ENCODE measurements around the gene AZU1. TPM values are rescaled to one million over a fixed set of nuclear protein-coding genes. Genes with fewer than 3 reads are reported as not detected.
"Not testable (repeated sequence)": the region's sequence is repeated elsewhere in the genome, so short reads cannot be mapped to it uniquely, and the experiment has no call there.

Gene AZU1
- total RNA-seq, 1 donor from 2014 or later, result not detected

GRCh38 chr19:852136-853013 lies 24.7 kb downstream of the AZU1 start, which contains the start of gene ELANE:
Gene ELANE, plus strand, starts transcription at chr19:852303. Its CDS starts 26 bp downstream, at chr19:852329.
- no peak for DNase-seq (ENCODE audit: low spot score in 2 of 2)
- H3K27ac ChIP-seq, result no peak within 1 kb of the TSS
- H3K4me1 ChIP-seq, result peaks cover 0 to 5% of the 10 kb centered on the region in 2 donors
- H3K4me3 ChIP-seq, result no peak within 1 kb of the TSS
- peaks cover 20% of the 10 kb centered on the region for H3K27me3 ChIP-seq
- TF ChIP-seq CTCF (IDR thresholded peaks at IDR 0.05), result no peak
- H3K36me3 ChIP-seq, result no peaks in the 10 kb centered on the region
- H3K9me3 ChIP-seq, result no peaks in the 10 kb centered on the region
- intact Hi-C loops (cut with DNase I), result no loop called here

- Histone ChIP-seq H3K27me3 (peaks cover 15% of the 10 kb centered on the region), H3K4me1 (peaks cover 0 to 5% of the 10 kb centered on the region in 2 donors), H3K9me3 (no peaks in the 10 kb centered on the region), H3K4me3 (no peak overlapping the region), H3K36me3 (no peaks in the 10 kb centered on the region), H3K27ac (no peak overlapping the region)
- TF ChIP-seq CTCF (IDR thresholded peaks at IDR 0.05), result no peak
- intact Hi-C loops (cut with DNase I), result no loop called here
- no peak for DNase-seq (ENCODE audit: low spot score in 2 of 2)
Observed at GRCh38 chr19:853014-853585, 25.5 kb downstream of the AZU1 start.

GRCh38 chr19:853614-854220 lies 26.1 kb downstream of the AZU1 start:
- H3K36me3 ChIP-seq; H3K9me3 ChIP-seq; H3K4me1 ChIP-seq; H3K27ac ChIP-seq; H3K4me3 ChIP-seq; intact Hi-C loops (cut with DNase I); DNase-seq (ENCODE audit: low spot score in 2 of 2): not testable (repeated sequence)
- H3K27me3 ChIP-seq, result peaks cover 13% of the 10 kb centered on the region

GRCh38 chr19:854549-854948 lies 26.9 kb downstream of the AZU1 start:
- DNase-seq (ENCODE audit: low spot score in 2 of 2), result no peak
- no peak for TF ChIP-seq CTCF (IDR thresholded peaks at IDR 0.05)
- intact Hi-C loops (cut with DNase I), result no loop called here

GRCh38 chr19:855142-855541 lies 27.5 kb downstream of the AZU1 start:
- intact Hi-C loops (cut with DNase I), result no loop called here
- peaks cover 0 to 5% of the 10 kb centered on the region in 2 donors for H3K4me1 ChIP-seq
- peaks cover 20% of the 10 kb centered on the region for H3K27me3 ChIP-seq
- no peak for TF ChIP-seq CTCF (IDR thresholded peaks at IDR 0.05)
- H3K9me3 ChIP-seq, result no peaks in the 10 kb centered on the region
- H3K36me3 ChIP-seq, result no peaks in the 10 kb centered on the region
- no peak for DNase-seq (ENCODE audit: low spot score in 2 of 2)
- H3K4me3 ChIP-seq, result no peak overlapping the region
- no peak overlapping the region for H3K27ac ChIP-seq

More at GRCh38 chr19:854549-854948, 26.9 kb downstream of the AZU1 start:
- Histone ChIP-seq H3K9me3 (no peaks in the 10 kb centered on the region), H3K4me1 (peaks cover 0 to 5% of the 10 kb centered on the region in 2 donors), H3K27ac (no peak overlapping the region), H3K36me3 (no peaks in the 10 kb centered on the region), H3K27me3 (peaks cover 18% of the 10 kb centered on the region), H3K4me3 (no peak overlapping the region)

All from ascending aorta (tissue), 2 donors.